ENCODE measurements around the gene ACSF2.

The ACSF2 gene

GRCh38 chr17:50495217-50495823 lies 69.3 kb downstream of the ACSF2 start:
- FAIRE-seq: no peak
- no peak for DNase-seq (ENCODE audit: insufficient read length, low spot score)
- TF ChIP-seq POLR2A (IDR thresholded peaks at IDR 0.05; ENCODE audit: low read depth, low read length) (no peak), PAX5 (IDR thresholded peaks at IDR 0.05; ENCODE audit: insufficient read depth, low read length, severe bottlenecking) (no peak), TAF1 (IDR thresholded peaks at IDR 0.05; ENCODE audit: low read depth, low read length) (no peak), POLR2AphosphoS5 (IDR thresholded peaks at IDR 0.05; ENCODE audit: low read depth, low read length) (no peak), SPI1 (IDR thresholded peaks at IDR 0.05; ENCODE audit: low read depth, low read length) (no peak), POU2F2 (IDR thresholded peaks at IDR 0.05; ENCODE audit: low read depth, low read length) (no peak)

GRCh38 chr17:50495918-50496317 lies 69.9 kb downstream of the ACSF2 start:
- TF ChIP-seq POU2F2 (IDR thresholded peaks at IDR 0.05; ENCODE audit: low read depth, low read length) (no peak), POLR2AphosphoS5 (IDR thresholded peaks at IDR 0.05; ENCODE audit: low read depth, low read length) (no peak), POLR2A (IDR thresholded peaks at IDR 0.05; ENCODE audit: low read depth, low read length) (no peak), PAX5 (IDR thresholded peaks at IDR 0.05; ENCODE audit: insufficient read depth, low read length, severe bottlenecking) (no peak), TAF1 (IDR thresholded peaks at IDR 0.05; ENCODE audit: low read depth, low read length) (no peak), SPI1 (IDR thresholded peaks at IDR 0.05; ENCODE audit: low read depth, low read length) (no peak)
- DNase-seq (ENCODE audit: insufficient read length, low spot score) (no peak), FAIRE-seq (no peak)

GRCh38 chr17:50498021-50498874 lies 72.2 kb downstream of the ACSF2 start:
- FAIRE-seq: no peak
- TF ChIP-seq SPI1 (IDR thresholded peaks at IDR 0.05; ENCODE audit: low read depth, low read length) (no peak), PAX5 (IDR thresholded peaks at IDR 0.05; ENCODE audit: insufficient read depth, low read length, severe bottlenecking) (no peak), POU2F2 (IDR thresholded peaks at IDR 0.05; ENCODE audit: low read depth, low read length) (no peak), POLR2AphosphoS5 (IDR thresholded peaks at IDR 0.05; ENCODE audit: low read depth, low read length) (no peak), POLR2A (IDR thresholded peaks at IDR 0.05; ENCODE audit: low read depth, low read length) (no peak), TAF1 (IDR thresholded peaks at IDR 0.05; ENCODE audit: low read depth, low read length) (no peak)
- no peak for DNase-seq (ENCODE audit: insufficient read length, low spot score)

GRCh38 chr17:50499270-50499669 lies 73.3 kb downstream of the ACSF2 start:
- no peak for FAIRE-seq
- DNase-seq (ENCODE audit: insufficient read length, low spot score): no peak

GRCh38 chr17:50499721-50500120 lies 73.7 kb downstream of the ACSF2 start:
- no peak for DNase-seq (ENCODE audit: insufficient read length, low spot score)
- TF ChIP-seq POLR2A (IDR thresholded peaks at IDR 0.05; ENCODE audit: low read depth, low read length): no peak
- no peak for TF ChIP-seq PAX5 (IDR thresholded peaks at IDR 0.05; ENCODE audit: insufficient read depth, low read length, severe bottlenecking)
- no peak for TF ChIP-seq POLR2AphosphoS5 (IDR thresholded peaks at IDR 0.05; ENCODE audit: low read depth, low read length)
- no peak for TF ChIP-seq POU2F2 (IDR thresholded peaks at IDR 0.05; ENCODE audit: low read depth, low read length)
- TF ChIP-seq SPI1 (IDR thresholded peaks at IDR 0.05; ENCODE audit: low read depth, low read length): no peak
- no peak for TF ChIP-seq TAF1 (IDR thresholded peaks at IDR 0.05; ENCODE audit: low read depth, low read length)
- no peak for FAIRE-seq

More at GRCh38 chr17:50499270-50499669, 73.3 kb downstream of the ACSF2 start:
- no peak for TF ChIP-seq POLR2AphosphoS5 (IDR thresholded peaks at IDR 0.05; ENCODE audit: low read depth, low read length)
- TF ChIP-seq SPI1 (IDR thresholded peaks at IDR 0.05; ENCODE audit: low read depth, low read length): no peak
- no peak for TF ChIP-seq POLR2A (IDR thresholded peaks at IDR 0.05; ENCODE audit: low read depth, low read length)
- TF ChIP-seq PAX5 (IDR thresholded peaks at IDR 0.05; ENCODE audit: insufficient read depth, low read length, severe bottlenecking): no peak
- no peak for TF ChIP-seq TAF1 (IDR thresholded peaks at IDR 0.05; ENCODE audit: low read depth, low read length)
- no peak for TF ChIP-seq POU2F2 (IDR thresholded peaks at IDR 0.05; ENCODE audit: low read depth, low read length)

- FAIRE-seq (no peak), DNase-seq (ENCODE audit: insufficient read length, low spot score) (no peak)
These were observed 75.0 kb downstream of the ACSF2 start for GRCh38 chr17:50501054-50501453.

GRCh38 chr17:50502301-50502990 lies 76.4 kb downstream of the ACSF2 start:
- FAIRE-seq: no peak
- DNase-seq (ENCODE audit: insufficient read length, low spot score): no peak
- TF ChIP-seq POLR2AphosphoS5 (IDR thresholded peaks at IDR 0.05; ENCODE audit: low read depth, low read length) (no peak), PAX5 (IDR thresholded peaks at IDR 0.05; ENCODE audit: insufficient read depth, low read length, severe bottlenecking) (no peak), POU2F2 (IDR thresholded peaks at IDR 0.05; ENCODE audit: low read depth, low read length) (no peak), POLR2A (IDR thresholded peaks at IDR 0.05; ENCODE audit: low read depth, low read length) (no peak), TAF1 (IDR thresholded peaks at IDR 0.05; ENCODE audit: low read depth, low read length) (no peak), SPI1 (IDR thresholded peaks at IDR 0.05; ENCODE audit: low read depth, low read length) (no peak)

More at GRCh38 chr17:50501054-50501453, 75.0 kb downstream of the ACSF2 start:
- TF ChIP-seq TAF1 (IDR thresholded peaks at IDR 0.05; ENCODE audit: low read depth, low read length) (no peak), POLR2AphosphoS5 (IDR thresholded peaks at IDR 0.05; ENCODE audit: low read depth, low read length) (no peak), PAX5 (IDR thresholded peaks at IDR 0.05; ENCODE audit: insufficient read depth, low read length, severe bottlenecking) (no peak), SPI1 (IDR thresholded peaks at IDR 0.05; ENCODE audit: low read depth, low read length) (no peak), POU2F2 (IDR thresholded peaks at IDR 0.05; ENCODE audit: low read depth, low read length) (no peak), POLR2A (IDR thresholded peaks at IDR 0.05; ENCODE audit: low read depth, low read length) (no peak)

- DNase-seq (ENCODE audit: insufficient read length, low spot score) (no peak), FAIRE-seq (no peak)
- TF ChIP-seq POLR2A (IDR thresholded peaks at IDR 0.05; ENCODE audit: low read depth, low read length) (no peak), TAF1 (IDR thresholded peaks at IDR 0.05; ENCODE audit: low read depth, low read length) (no peak), POLR2AphosphoS5 (IDR thresholded peaks at IDR 0.05; ENCODE audit: low read depth, low read length) (no peak), PAX5 (IDR thresholded peaks at IDR 0.05; ENCODE audit: insufficient read depth, low read length, severe bottlenecking) (no peak), POU2F2 (IDR thresholded peaks at IDR 0.05; ENCODE audit: low read depth, low read length) (no peak), SPI1 (IDR thresholded peaks at IDR 0.05; ENCODE audit: low read depth, low read length) (no peak)
These were observed 79.6 kb downstream of the ACSF2 start for GRCh38 chr17:50505591-50506130.

Data from GM12891 (cell line).